DND-41 (cell line): ENCODE results near the gene NFKBIZ.

Experiments used
- CTCF ChIP-seq: IDR thresholded peaks from 2 replicates; pipeline ENCODE4 v1.5.1; 2012; ENCODE audit warnings: borderline replicate concordance, low read length, moderate library complexity, mild to moderate bottlenecking; ENCODE audit not compliant: poor library complexity, severe bottlenecking; ENCODE audit errors: extremely low read depth
- EZH2 ChIP-seq: IDR thresholded peaks from 3 replicates; pipeline ENCODE4 v1.6.1; 2012; ENCODE audit warnings: borderline replicate concordance, low read depth, mild to moderate bottlenecking, moderate library complexity, low read length, inconsistent platforms; ENCODE audit not compliant: severe bottlenecking

- TF ChIP-seq EZH2, result no peak
- TF ChIP-seq CTCF, result no peak
Measured at GRCh38 chr3:101890716-101891115, 41.4 kb downstream of the NFKBIZ start.
